ENCODE measurements around the gene QDPR.
"Not testable (repeated sequence)": the region's sequence is repeated elsewhere in the genome, so short reads cannot be mapped to it uniquely, and the experiment has no call there.

Gene QDPR

GRCh38 chr4:17511950-17512795 is at the start of gene QDPR:
Gene QDPR, minus strand, starts transcription at chr4:17512090. Its CDS starts 36 bp downstream, at chr4:17512054.
- peak; percentile 37 to 49 for DNase-seq (ENCODE audit: low read depth in 2 of 2)

GRCh38 chr4:17561195-17561909 is 49.5 kb upstream of the QDPR start:
- DNase-seq (ENCODE audit: low read depth in 2 of 2): no peak

- DNase-seq (ENCODE audit: low read depth in 2 of 2): no peak
Observed at GRCh38 chr4:17560065-17560673, 48.3 kb upstream of the QDPR start.

- DNase-seq (ENCODE audit: low read depth in 2 of 2): no peak
Observed at GRCh38 chr4:17559709-17560048, 47.8 kb upstream of the QDPR start.

- no peak for DNase-seq (ENCODE audit: low read depth in 2 of 2)
Observed at GRCh38 chr4:17558941-17559708, 47.2 kb upstream of the QDPR start.

GRCh38 chr4:17557880-17558279 is 46.0 kb upstream of the QDPR start:
- no peak for DNase-seq (ENCODE audit: low read depth in 2 of 2)

- no peak for DNase-seq (ENCODE audit: low read depth in 2 of 2)
Observed at GRCh38 chr4:17556498-17556897, 44.6 kb upstream of the QDPR start.

- no peak for DNase-seq (ENCODE audit: low read depth in 2 of 2)
Observed at GRCh38 chr4:17554568-17554967, 42.7 kb upstream of the QDPR start.

GRCh38 chr4:17552427-17552826 is 40.5 kb upstream of the QDPR start:
- DNase-seq (ENCODE audit: low read depth in 2 of 2): no peak

- DNase-seq (ENCODE audit: low read depth in 2 of 2): no peak
Observed at GRCh38 chr4:17550549-17550948, 38.7 kb upstream of the QDPR start.

- DNase-seq (ENCODE audit: low read depth in 2 of 2): no peak
Observed at GRCh38 chr4:17546678-17547077, 34.8 kb upstream of the QDPR start.

GRCh38 chr4:17546222-17546621 is 34.3 kb upstream of the QDPR start:
- no peak for DNase-seq (ENCODE audit: low read depth in 2 of 2)

GRCh38 chr4:17545374-17546140 is 33.7 kb upstream of the QDPR start:
- DNase-seq (ENCODE audit: low read depth in 2 of 2): no peak

GRCh38 chr4:17544831-17545234 is 32.9 kb upstream of the QDPR start:
- no peak for DNase-seq (ENCODE audit: low read depth in 2 of 2)

GRCh38 chr4:17544205-17544604 is 32.3 kb upstream of the QDPR start:
- no peak for DNase-seq (ENCODE audit: low read depth in 2 of 2)

- not testable (repeated sequence) for DNase-seq (ENCODE audit: low read depth in 2 of 2)
Observed at GRCh38 chr4:17537060-17537459, 25.2 kb upstream of the QDPR start.

GRCh38 chr4:17535906-17536305 is 24.0 kb upstream of the QDPR start:
- DNase-seq (ENCODE audit: low read depth in 2 of 2): no peak

GRCh38 chr4:17535242-17535641 is 23.4 kb upstream of the QDPR start:
- no peak for DNase-seq (ENCODE audit: low read depth in 2 of 2)

- DNase-seq (ENCODE audit: low read depth in 2 of 2): no peak
Observed at GRCh38 chr4:17534705-17535104, 22.8 kb upstream of the QDPR start.

GRCh38 chr4:17531538-17532285 is 19.8 kb upstream of the QDPR start:
- no peak for DNase-seq (ENCODE audit: low read depth in 2 of 2)
